NOMO-1 treated with dmso at 0.1 percent for 144 hours (cell line): ENCODE data around the gene IL20.
A peak's percentile ranks its signal among the peaks of the same experiment; 100 is the strongest.

Experiments used
- DNase-seq: peaks from one replicate; lab custom pipeline; 2025; ENCODE audit not compliant: unreplicated experiment; lab: John Stamatoyannopoulos, UW

IL20 gene

DNA sequence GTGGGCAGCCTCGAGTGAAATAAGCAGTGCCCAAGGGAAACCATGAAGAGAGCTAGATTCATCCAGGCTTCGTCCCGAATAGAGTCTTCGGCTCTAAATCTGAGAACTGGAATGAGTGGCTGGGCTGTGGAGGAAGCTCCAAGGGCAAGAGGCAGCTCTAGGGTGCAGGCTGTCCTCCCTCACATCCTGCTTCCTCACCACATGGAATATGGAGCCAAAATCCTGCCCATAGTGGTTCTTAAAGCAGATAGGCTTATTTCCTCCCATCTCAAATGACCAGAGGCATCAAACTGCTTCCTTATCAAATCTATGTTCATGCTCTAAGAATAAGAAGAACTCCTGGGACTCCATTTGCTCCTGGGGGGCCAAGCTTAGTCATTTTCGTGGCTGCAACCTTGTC, 34.3 kb downstream of the IL20 start:
- no peak for DNase-seq

GRCh38 chr1:206900149-206900548, 34.7 kb downstream of the IL20 start:
- no peak for DNase-seq

- no peak for DNase-seq
Observed at GRCh38 chr1:206901944-206902343, 36.5 kb downstream of the IL20 start.

DNA sequence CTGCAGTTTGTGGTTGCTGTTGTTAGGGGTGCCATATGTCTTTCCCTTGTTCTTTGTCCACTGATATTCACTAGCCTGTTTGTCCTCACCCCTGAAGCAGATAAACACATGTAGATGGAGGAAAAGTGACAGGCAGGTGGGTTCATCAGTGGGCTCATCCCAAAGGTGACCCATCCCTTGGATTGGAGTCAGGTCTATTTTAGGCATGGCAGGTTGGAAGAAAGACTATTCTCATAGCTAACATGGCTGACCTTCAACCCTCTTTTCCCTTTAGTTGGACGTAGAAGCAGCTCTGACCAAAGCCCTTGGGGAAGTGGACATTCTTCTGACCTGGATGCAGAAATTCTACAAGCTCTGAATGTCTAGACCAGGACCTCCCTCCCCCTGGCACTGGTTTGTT, 37.3 kb downstream of the IL20 start:
- DNase-seq, result no peak

DNA sequence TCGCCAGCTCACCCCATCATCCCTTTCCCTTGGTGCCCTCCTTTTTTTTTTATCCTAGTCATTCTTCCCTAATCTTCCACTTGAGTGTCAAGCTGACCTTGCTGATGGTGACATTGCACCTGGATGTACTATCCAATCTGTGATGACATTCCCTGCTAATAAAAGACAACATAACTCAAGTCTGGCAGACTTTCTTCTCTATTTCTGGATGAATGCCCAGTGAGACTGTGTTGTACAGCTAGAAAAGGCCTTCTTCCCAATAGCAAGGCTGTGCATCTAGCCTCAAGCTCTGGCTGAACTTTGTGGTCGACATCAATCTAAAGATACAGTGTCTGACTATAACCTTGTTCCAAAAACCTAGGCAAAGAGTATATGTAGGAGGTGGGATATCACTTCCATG, 38.3 kb downstream of the IL20 start:
- no peak for DNase-seq

- DNase-seq, result no peak
Observed at GRCh38 chr1:206904423-206905142, 39.2 kb downstream of the IL20 start.

DNA sequence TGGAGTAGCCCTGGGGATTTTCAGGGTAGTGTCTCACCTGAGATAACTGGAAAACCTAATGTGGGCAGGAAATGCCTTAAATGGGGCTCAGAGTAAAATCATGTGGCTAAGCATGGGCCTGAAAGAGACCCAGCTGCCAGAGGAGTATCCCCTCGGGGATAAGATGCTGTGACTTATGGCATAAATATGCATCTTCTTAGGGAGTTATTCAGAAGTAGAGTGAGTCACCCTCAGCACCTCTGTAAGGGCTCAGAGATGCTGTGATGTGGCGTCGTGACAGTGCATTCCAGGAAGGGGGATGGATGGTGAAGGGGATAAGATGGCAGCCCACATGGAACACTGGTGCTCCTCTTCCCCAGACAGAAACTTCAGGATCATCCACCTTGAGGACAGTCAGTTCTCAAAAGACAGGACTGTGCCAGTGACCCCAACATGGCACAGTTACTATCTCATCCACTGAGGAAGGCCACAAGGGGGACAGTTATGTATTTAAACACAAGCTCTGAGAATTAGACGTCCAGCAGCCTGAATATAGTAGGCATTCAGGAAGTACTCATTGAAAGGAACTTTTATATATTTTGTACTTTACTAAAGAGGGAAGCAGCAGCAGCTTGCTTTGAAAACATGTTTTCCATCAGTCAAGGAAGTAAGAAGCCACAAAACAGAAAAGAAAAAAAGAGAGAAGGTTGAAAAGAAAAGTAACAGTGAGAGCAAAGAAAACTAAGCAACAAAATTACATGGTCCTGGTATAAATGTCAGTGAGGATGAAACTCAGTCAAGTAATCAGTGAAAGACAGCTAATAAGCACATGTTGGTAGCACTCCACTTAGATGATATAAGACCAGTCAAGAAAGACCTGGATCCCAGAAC, 40.1 kb downstream of the IL20 start:
- no peak for DNase-seq

DNA sequence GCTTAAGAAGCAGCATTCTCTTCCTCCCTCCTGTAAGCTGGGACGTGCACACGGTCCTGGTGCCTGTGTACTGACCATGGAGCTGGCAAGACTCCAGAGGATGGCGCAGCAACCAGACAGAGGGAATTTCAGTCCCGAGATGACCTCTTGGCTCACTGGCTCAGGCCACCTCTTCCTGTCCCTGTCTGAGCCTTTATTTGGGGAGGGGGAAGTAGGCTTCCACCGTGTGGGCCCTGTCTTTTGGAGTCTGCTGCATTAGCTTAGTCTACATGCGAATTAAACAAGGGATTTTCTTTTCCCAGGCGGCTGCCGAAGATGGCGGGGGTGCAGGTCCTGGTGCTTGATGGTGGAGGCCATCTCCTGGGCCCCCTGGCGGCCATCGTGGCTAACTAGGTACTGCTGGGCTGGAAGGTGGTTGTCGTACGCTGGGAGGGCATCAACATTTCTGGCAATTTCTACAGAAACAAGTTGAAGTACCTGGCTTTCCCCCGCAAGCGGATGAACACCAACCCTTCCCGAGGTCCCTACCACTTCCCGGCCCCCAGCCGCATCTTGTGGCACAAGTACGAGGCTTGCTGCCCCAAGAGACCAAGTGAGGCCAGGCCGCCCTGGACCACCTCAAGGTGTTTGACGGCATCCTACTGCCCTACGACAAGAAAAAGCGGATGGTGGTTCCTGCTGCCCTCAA, 42.0 kb downstream of the IL20 start:
- no peak for DNase-seq

DNA sequence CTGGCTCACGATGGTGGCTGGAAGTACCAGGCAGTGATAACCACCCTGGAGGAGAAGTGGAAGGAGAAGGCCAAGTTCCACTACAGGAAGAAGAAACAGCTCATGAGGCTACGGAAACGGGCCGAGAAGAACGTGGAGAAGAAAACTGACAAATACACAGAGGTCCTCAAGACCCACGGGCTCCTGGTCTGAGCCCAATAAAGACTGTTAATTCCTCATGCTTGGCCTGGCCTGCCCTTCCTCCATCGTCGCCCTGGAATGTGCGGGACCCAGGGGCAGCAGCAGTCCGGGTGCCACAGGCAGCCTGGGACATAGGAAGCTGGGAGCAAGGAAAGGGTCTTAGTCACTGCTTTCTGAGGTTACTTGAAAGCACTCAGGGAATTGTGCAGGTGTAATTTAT, 42.6 kb downstream of the IL20 start:
- no peak for DNase-seq

DNA sequence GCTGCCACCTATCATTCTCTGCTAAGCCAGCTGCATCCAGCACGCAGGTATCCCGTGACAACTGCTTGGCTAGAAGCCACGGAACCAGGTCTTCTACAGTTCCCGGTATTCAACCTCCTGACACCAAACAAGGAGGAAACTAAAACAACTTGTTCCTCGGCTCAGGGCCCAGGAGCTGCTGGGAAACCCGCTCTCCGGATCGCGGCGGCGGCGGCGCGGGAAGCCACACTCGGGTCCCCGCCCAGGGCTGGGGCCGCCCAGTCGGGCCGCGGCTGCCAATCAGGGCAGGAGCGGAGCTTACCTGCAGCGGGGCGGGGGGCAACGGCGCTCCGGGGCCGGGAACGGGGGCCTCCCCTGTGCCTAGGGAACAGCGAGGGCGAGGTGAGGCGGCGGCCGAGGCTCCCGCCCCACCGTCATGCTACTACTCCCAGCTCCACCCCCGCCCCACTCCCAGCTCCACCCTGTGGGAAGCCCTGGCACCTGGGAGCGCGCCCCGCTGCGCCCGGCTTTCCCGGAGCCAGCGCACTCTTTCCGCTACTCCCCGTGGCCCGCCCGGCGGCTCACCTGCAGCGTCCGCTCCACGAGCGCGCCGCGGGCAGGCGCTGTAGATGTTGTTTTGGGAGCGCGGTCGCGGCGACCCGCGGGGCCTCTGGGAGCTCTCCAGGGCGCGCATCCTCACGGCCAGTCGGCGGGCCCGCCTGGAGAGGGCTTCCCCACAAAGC, 43.9 kb downstream of the IL20 start:
- no peak for DNase-seq

DNA sequence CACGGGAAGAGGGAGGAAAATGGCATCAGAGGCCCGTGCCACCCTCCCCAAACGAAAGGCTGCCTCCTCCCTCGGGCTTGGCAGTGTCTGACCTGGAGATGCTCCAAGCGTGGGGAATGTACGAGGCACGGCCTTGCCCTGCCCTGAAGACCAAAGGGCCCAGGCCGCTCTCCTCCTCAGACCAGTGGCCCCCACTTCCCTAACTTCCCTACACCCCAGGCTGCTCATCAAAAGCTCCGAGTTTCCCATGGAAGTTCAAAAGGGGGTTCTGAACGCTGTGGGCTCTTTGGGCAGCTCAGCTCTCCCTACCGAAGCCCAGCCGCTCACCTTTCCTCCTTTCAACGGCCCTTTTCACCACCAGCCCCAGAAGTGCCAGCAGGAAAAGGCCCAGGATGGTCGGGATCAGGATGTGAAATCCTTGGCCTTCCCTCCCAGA, 44.5 kb downstream of the IL20 start:
- no peak for DNase-seq

DNA sequence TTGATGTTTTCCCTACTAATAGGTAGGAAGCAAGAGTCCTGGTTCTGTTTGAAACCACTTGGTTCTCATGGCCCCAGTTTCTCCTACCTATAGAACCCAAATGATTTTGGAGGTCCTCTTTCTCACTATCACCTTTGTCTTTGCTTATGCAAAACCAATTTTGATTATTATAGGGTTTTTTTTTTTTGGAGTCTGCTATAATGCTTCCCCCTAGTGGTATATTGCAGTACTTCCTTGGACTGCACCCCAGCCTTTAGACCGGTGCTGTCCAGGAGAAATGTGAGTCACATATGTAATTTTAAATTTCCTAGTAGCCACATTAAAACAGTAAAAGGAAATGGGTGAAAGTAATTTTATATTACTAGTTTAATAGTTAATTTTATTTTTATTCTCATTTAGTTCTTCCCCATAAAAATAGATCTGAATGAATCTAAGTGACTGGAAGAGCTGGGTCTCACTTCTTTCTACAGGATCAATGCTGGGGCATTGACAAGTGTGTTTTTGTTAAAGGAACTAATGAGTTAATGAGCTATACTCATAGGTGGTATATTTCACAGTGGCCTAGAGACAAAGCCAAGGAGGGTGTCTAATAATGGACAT, 45.7 kb downstream of the IL20 start:
- DNase-seq, result no peak

GRCh38 chr1:206912445-206913095, 47.1 kb downstream of the IL20 start:
- DNase-seq, result peak; percentile 35

GRCh38 chr1:206913766-206914537, 48.5 kb downstream of the IL20 start:
- DNase-seq, result no peak

DNA sequence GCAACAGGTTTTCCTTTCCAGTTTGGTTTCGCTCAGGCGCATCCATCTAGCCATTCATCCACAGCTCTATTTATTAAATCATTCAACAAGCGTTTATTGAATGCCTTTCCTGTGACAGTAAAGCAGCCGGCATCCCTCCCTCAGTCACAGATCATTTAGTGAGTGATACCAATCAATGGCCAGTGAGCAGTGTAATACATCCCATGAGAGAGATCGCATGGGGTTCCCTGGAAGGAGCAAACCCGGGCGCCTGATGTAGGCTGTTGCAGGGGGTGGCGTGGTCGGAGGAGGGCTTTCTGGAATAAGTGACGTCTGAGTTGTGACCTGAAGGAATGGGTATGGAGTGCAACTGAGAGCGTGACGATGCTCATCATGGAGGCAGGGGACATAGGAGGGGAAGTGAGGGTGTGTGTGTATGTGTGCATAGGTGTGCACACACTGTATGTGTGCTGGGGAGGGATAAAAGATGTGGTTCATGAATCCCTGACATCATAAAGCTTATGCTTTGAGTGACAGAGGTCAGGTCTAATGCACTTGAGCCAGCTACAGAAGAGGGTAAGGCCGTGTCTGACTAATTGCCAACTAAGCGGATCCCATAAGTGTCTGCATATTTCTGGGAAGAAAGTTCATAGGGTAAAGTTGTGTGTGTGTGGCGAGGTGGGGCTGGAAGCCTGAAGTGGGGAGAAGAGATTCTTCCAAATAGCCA, 49.8 kb downstream of the IL20 start:
- no peak for DNase-seq

GRCh38 chr1:206916000-206916709, 50.7 kb downstream of the IL20 start:
- no peak for DNase-seq

GRCh38 chr1:206918076-206918475, 52.7 kb downstream of the IL20 start:
- DNase-seq, result no peak
